Caco-2 (cell line): ENCODE measurements around the gene SOS1. TPM values are rescaled to one million over a fixed set of nuclear protein-coding genes. Genes with fewer than 3 reads are reported as not detected.

Source experiments
- Bru-seq: library from RNA; stranded (reverse); fragments of 400-500 nt; gene quantifications from one replicate; lab custom pipeline; 2021; lab: Mats Ljungman, UMichigan
- BruChase-seq, 2 experiments: library from RNA; stranded (reverse); fragments of 400-500 nt; gene quantifications; one replicate each; lab custom pipeline; 2021; lab: Mats Ljungman, UMichigan
- BruUV-seq: library from RNA; stranded (reverse); fragments of 400-500 nt; replicated peaks from 2 replicates; lab custom pipeline; 2021; lab: Mats Ljungman, UMichigan
- CTCF ChIA-PET: fragments of 300-600 bp; sonication (Branson Sonifier 250); formaldehyde crosslinking; loops from one replicate; lab custom pipeline; 2022; ENCODE audit warnings: antibody characterized with exemption; lab: Charles Lee
- POLR2A ChIA-PET: fragments of 300-600 bp; sonication (Branson Sonifier 250); formaldehyde crosslinking; loops from one replicate; lab custom pipeline; 2022; ENCODE audit warnings: antibody characterized with exemption; lab: Charles Lee
- DNase-seq, 2 experiments: peaks; one replicate each; pipeline versions ENCODE4 v3.0.0 to v3.0.0-alpha.2; 2020 to 2022
- H3K27me3 ChIP-seq: replicated peaks from 2 replicates; pipeline ENCODE4 v1.6.0; 2011; ENCODE audit warnings: low read length; ENCODE audit not compliant: control insufficient read depth, insufficient read depth
- H3K36me3 ChIP-seq: 2 replicates; pipeline ENCODE4 v1.5.1; 2011; ENCODE audit warnings: low read length; ENCODE audit not compliant: control insufficient read depth, insufficient read depth
- H3K4me1 ChIP-seq: fragments of 250-450 bp; sonication (Bioruptor Pico); 2 replicates; pipeline ENCODE4 v1.5.1; 2020; ENCODE audit warnings: mild to moderate bottlenecking
- H3K4me3 ChIP-seq: 2 replicates; pipeline ENCODE4 v1.5.1; 2011; ENCODE audit warnings: low read depth, mild to moderate bottlenecking, control low read depth, low read length
- H3K9me3 ChIP-seq: fragments of 250-450 bp; sonication (Bioruptor Pico); 2 replicates; pipeline ENCODE4 v1.5.1; 2020; ENCODE audit warnings: mild to moderate bottlenecking, moderate library complexity
- H3K27ac Mint-ChIP-seq: one replicate; pipeline ENCODE4 v1.8.0; 2022; ENCODE audit warnings: mixed read lengths; ENCODE audit not compliant: unreplicated experiment
- H3K27me3 Mint-ChIP-seq: one replicate; pipeline ENCODE4 v1.8.0; 2022; ENCODE audit warnings: mixed read lengths; ENCODE audit not compliant: insufficient read depth, unreplicated experiment
- H3K36me3 Mint-ChIP-seq: one replicate; pipeline ENCODE4 v1.8.0; 2022; ENCODE audit warnings: mild to moderate bottlenecking, mixed read lengths; ENCODE audit not compliant: insufficient read depth, unreplicated experiment
- H3K4me1 Mint-ChIP-seq: one replicate; pipeline ENCODE4 v1.8.0; 2022; ENCODE audit warnings: low read depth, mixed read lengths; ENCODE audit not compliant: unreplicated experiment
- H3K4me3 Mint-ChIP-seq: one replicate; pipeline ENCODE4 v1.8.0; 2022; ENCODE audit warnings: mild to moderate bottlenecking, moderate library complexity, mixed read lengths; ENCODE audit not compliant: unreplicated experiment
- H3K9me3 Mint-ChIP-seq: one replicate; pipeline ENCODE4 v1.8.0; 2022; ENCODE audit warnings: mixed read lengths; ENCODE audit not compliant: unreplicated experiment
- intact Hi-C: fragments of 100-400 bp; cut with micrococcal nuclease; formaldehyde crosslinking; loops from one replicate; pipeline ENCODE4 v1.10.0; 2022; ENCODE audit not compliant: unreplicated experiment
- long read RNA-seq: library from polyadenylated mRNA; stranded (forward); transcript quantifications from one replicate; pipeline ENCODE4 v2.0.0, GENCODE V29; 2022
- total RNA-seq: library from RNA; stranded (reverse); gene quantifications from 2 replicates; pipeline ENCODE4 v1.2.3, GENCODE V29; 2022
- TF ChIP-seq, protein P1 (sequence below), 2 experiments: fragments of 200-600 bp in 1 of 2; IDR thresholded peaks; 1 replicate in 1 of 2; 2 replicates in 1 of 2; pipeline versions ENCODE4 v1.5.1 to v1.8.0; 2011 to 2022; ENCODE audit warnings: antibody characterized with exemption in 1 of 2, control low read depth in 1 of 2, inconsistent platforms in 1 of 2, low read depth in 1 of 2, low read length in 1 of 2, mild to moderate bottlenecking in 1 of 2, moderate library complexity in 1 of 2; ENCODE audit not compliant: insufficient read depth in 1 of 2, severe bottlenecking in 1 of 2, unreplicated experiment in 1 of 2

The SOS1 gene
- total RNA-seq (49.7 and 50.1 TPM in 2 replicates), Bru-seq, nascent RNA (percentile 94 among the genes with signal in this experiment), BruChase-seq, experiment 1, labeled RNA remaining after a 2-hour chase (percentile 93 among the genes with signal in this experiment), BruChase-seq, experiment 2, labeled RNA remaining after a 6-hour chase (percentile 88 among the genes with signal in this experiment)
- long read RNA-seq, full-length matches to known transcripts = 4 of 33 reads
- long read RNA-seq, partial matches to known transcripts = 21 of 33 reads
- long read RNA-seq, other reads (novel, unspliced or antisense) = 8 of 33 reads

- peak; percentile 98 for DNase-seq
- Mint-ChIP-seq H3K4me3 (peak within 1 kb of the TSS; percentile 91), H3K27me3 (no peaks in the 10 kb centered on the region), H3K36me3 (peaks cover 48% of the 10 kb centered on the region), H3K27ac (peak within 1 kb of the TSS; percentile 92), H3K9me3 (no peaks in the 10 kb centered on the region), H3K4me1 (peaks cover 34% of the 10 kb centered on the region)
- no peaks in the 10 kb centered on the region for H3K9me3 ChIP-seq
- H3K4me3 ChIP-seq = peak within 1 kb of the TSS; percentile 62
- no peaks in the 10 kb centered on the region for H3K27me3 ChIP-seq
- peaks cover 41% of the 10 kb centered on the region for H3K4me1 ChIP-seq
- TF ChIP-seq, protein P1, sequence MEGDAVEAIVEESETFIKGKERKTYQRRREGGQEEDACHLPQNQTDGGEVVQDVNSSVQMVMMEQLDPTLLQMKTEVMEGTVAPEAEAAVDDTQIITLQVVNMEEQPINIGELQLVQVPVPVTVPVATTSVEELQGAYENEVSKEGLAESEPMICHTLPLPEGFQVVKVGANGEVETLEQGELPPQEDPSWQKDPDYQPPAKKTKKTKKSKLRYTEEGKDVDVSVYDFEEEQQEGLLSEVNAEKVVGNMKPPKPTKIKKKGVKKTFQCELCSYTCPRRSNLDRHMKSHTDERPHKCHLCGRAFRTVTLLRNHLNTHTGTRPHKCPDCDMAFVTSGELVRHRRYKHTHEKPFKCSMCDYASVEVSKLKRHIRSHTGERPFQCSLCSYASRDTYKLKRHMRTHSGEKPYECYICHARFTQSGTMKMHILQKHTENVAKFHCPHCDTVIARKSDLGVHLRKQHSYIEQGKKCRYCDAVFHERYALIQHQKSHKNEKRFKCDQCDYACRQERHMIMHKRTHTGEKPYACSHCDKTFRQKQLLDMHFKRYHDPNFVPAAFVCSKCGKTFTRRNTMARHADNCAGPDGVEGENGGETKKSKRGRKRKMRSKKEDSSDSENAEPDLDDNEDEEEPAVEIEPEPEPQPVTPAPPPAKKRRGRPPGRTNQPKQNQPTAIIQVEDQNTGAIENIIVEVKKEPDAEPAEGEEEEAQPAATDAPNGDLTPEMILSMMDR (IDR thresholded peaks at IDR 0.05; ENCODE audit: insufficient read depth in 1 of 2, low read depth in 1 of 2, low read length in 1 of 2, severe bottlenecking in 1 of 2, unreplicated experiment in 1 of 2) = no peak
- ChIA-PET POLR2A (interaction anchor here (0.5 to 1.7 kb wide), 14 partner anchors 10 to 370 kb away, joined by 3 to 12 read pairs (median 4); partner anchors contain the start of genes MAP4K3 and SRSF7), CTCF (interaction anchor here (0.6 to 4.1 kb wide), 4 partner anchors 26 to 173 kb away, joined by 3 to 42 read pairs (median 4); no protein-coding TSS in a partner anchor)
- BruUV-seq = no TSS peak
- no peaks in the 10 kb centered on the region for H3K36me3 ChIP-seq
- intact Hi-C loops = loop anchor here (1.0 to 10.0 kb wide), 4 partner anchors 18 to 519 kb away; partner anchors contain the start of gene HNRNPLL
Measured at GRCh38 chr2:39120771-39121522, at the start of gene SOS1. Gene SOS1 (minus strand): TSS chr2:39121051. CDS start chr2:39120422, 629 bp downstream.

DNA sequence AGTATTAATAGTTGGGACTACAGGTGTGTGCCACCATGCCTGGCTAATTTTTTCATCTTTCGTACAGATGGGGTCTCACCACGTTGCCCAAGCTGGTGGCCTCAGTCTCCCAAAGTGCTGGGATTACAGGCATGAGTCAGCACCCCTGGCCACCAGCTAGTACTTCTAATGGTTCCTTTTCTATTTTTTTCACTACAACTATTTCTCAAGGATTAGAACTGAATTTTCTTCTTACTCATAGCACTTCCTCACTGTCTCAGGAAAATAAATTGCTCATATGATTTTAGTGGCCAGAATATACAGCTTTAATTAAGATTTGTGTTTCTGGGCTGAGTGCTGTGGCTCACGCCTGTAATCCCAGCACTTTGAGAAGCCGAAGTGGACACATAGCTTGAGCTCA lies 43.2 kb upstream of the SOS1 start:
- no peaks in the 10 kb centered on the region for H3K9me3 Mint-ChIP-seq
- ChIA-PET CTCF (no interaction called here), POLR2A (no interaction called here)
- H3K4me3 ChIP-seq = no peak overlapping the region
- no peaks in the 10 kb centered on the region for H3K9me3 ChIP-seq
- no peak overlapping the region for H3K27ac Mint-ChIP-seq
- DNase-seq = no peak
- no peaks in the 10 kb centered on the region for H3K27me3 Mint-ChIP-seq
- no peaks in the 10 kb centered on the region for H3K4me1 ChIP-seq
- no peaks in the 10 kb centered on the region for H3K4me1 Mint-ChIP-seq
- TF ChIP-seq, protein P1 (IDR thresholded peaks at IDR 0.05; ENCODE audit: insufficient read depth in 1 of 2, low read depth in 1 of 2, low read length in 1 of 2, severe bottlenecking in 1 of 2, unreplicated experiment in 1 of 2) = no peak
- H3K36me3 ChIP-seq = no peaks in the 10 kb centered on the region
- no peaks in the 10 kb centered on the region for H3K36me3 Mint-ChIP-seq
- intact Hi-C loops = no loop called here
- H3K4me3 Mint-ChIP-seq = no peak overlapping the region
- H3K27me3 ChIP-seq = no peaks in the 10 kb centered on the region
- no TSS peak for BruUV-seq

- Mint-ChIP-seq H3K4me1 (no peaks in the 10 kb centered on the region), H3K36me3 (no peaks in the 10 kb centered on the region), H3K27ac (no peak overlapping the region), H3K4me3 (no peak overlapping the region), H3K27me3 (no peaks in the 10 kb centered on the region), H3K9me3 (no peaks in the 10 kb centered on the region)
- ChIA-PET POLR2A (interaction anchor here (1.4 kb wide), 1 partner anchor 40 kb away, joined by 4 read pairs; the partner anchor contains the start of gene SOS1), CTCF (no interaction called here)
- Histone ChIP-seq H3K27me3 (no peaks in the 10 kb centered on the region), H3K9me3 (no peaks in the 10 kb centered on the region), H3K4me1 (no peaks in the 10 kb centered on the region), H3K36me3 (no peaks in the 10 kb centered on the region), H3K4me3 (no peak overlapping the region)
- no TSS peak for BruUV-seq
- intact Hi-C loops = no loop called here
- DNase-seq = no peak
- TF ChIP-seq, protein P1 (IDR thresholded peaks at IDR 0.05; ENCODE audit: insufficient read depth in 1 of 2, low read depth in 1 of 2, low read length in 1 of 2, severe bottlenecking in 1 of 2, unreplicated experiment in 1 of 2) = no peak
Measured at GRCh38 chr2:39160982-39161381, 40.1 kb upstream of the SOS1 start.
